K562 (cell line): ENCODE data around the gene CTBP2. TPM values are rescaled to one million over a fixed set of nuclear protein-coding genes. Genes with fewer than 3 reads are reported as not detected.

Experiments used
- ATF1 ChIP-seq, 2 experiments: fragments of 450-650 bp in 1 of 2; IDR thresholded peaks; 2 replicates each; pipeline ENCODE4 v1.6.1; 2016; ENCODE audit warnings: missing compliant biosample characterization in 1 of 2, missing genetic modification characterization in 1 of 2
- BACH1 ChIP-seq: fragments of 200-800 bp; sonication (Bioruptor generic); IDR thresholded peaks from 2 replicates; pipeline ENCODE4 v1.6.1; 2016; ENCODE audit warnings: missing genetic modification characterization, missing compliant biosample characterization
- CAMTA2 ChIP-seq: fragments of 250-450 bp; sonication (Bioruptor Pico); conservative IDR thresholded peaks from 2 replicates; pipeline ENCODE4 v1.5.1; 2022
- ESRRA ChIP-seq: fragments of 450-650 bp; IDR thresholded peaks from 2 replicates; pipeline ENCODE4 v1.6.1; 2014; ENCODE audit warnings: low read depth, mild to moderate bottlenecking, moderate library complexity, borderline replicate concordance
- L3MBTL2 ChIP-seq: fragments of 450-650 bp; IDR thresholded peaks from 2 replicates; pipeline ENCODE4 v1.6.1; 2016; ENCODE audit warnings: mild to moderate bottlenecking, moderate library complexity
- MAFK ChIP-seq: IDR thresholded peaks from 2 replicates; pipeline ENCODE4 v1.6.1; 2011; ENCODE audit warnings: low read length, improper control_type of control experiment
- NCOR1 ChIP-seq: fragments of 450-650 bp; IDR thresholded peaks from 2 replicates; pipeline ENCODE4 v1.6.1; 2016; ENCODE audit warnings: mild to moderate bottlenecking, moderate library complexity
- PHB ChIP-seq: fragments of 250-450 bp; sonication (Bioruptor Pico); IDR thresholded peaks from 2 replicates; pipeline ENCODE4 v1.5.0; 2021
- SIN3A ChIP-seq, 2 experiments: fragments of 150-350 bp in 1 of 2; IDR thresholded peaks; 2 replicates each; pipeline ENCODE4 v1.6.1; 2011 to 2016; ENCODE audit warnings: borderline replicate concordance in 2 of 2, low read depth in 2 of 2, low read length in 2 of 2, mild to moderate bottlenecking in 2 of 2, moderate library complexity in 2 of 2; ENCODE audit not compliant: control insufficient read depth in 1 of 2
- SREBF2 ChIP-seq: sonication (generic); formaldehyde crosslinking; IDR thresholded peaks from 2 replicates; pipeline ENCODE4 v1.4.0; 2020; ENCODE audit warnings: mild to moderate bottlenecking, missing genetic modification reagents
- ZNF696 ChIP-seq: fragments of 250-450 bp; sonication (Bioruptor Pico); conservative IDR thresholded peaks from 2 replicates; pipeline ENCODE4 v1.4.0; 2020; ENCODE audit warnings: mild to moderate bottlenecking, moderate library complexity
- polyA plus RNA-seq, 8 experiments: library from polyadenylated mRNA; depleted of rRNA in 4 of 8; stranded (reverse) in 5 of 8; unstranded in 3 of 8; fragments of >200 nt; fragmentation: Nextera tagmentation in 2 of 8; fragmentation: Illumina TruSeq in 1 of 8; extraction: Ambion mirVana in 2 of 8; extraction: Trizol in 1 of 8; gene quantifications; 2 replicates each; pipeline versions ENCODE4 v1.2.1 to v1.2.3, GENCODE V29; 2011 to 2014; ENCODE audit warnings: inconsistent platforms in 1 of 8, missing spikeins in 1 of 8
- total RNA-seq, 7 experiments: library from RNA; depleted of rRNA in 6 of 7; stranded (reverse); fragments of >200 nt in 6 of 7; fragmentation: Illumina TruSeq in 2 of 7; extraction: Trizol in 2 of 7; gene quantifications; 2 replicates each; pipeline versions ENCODE4 v1.2.1 to v1.2.3, GENCODE V29; 2011 to 2021; ENCODE audit warnings: low replicate concordance in 1 of 7
- TF ChIP-seq, protein P1 (sequence below): fragments of 250-450 bp; sonication (Bioruptor Pico); IDR thresholded peaks from 2 replicates; pipeline ENCODE4 v1.5.0; 2021; ENCODE audit warnings: mild to moderate bottlenecking, moderate library complexity
- TF ChIP-seq, protein P2 (sequence below): fragments of 450-650 bp; formaldehyde crosslinking; IDR thresholded peaks from 2 replicates; pipeline ENCODE4 v1.4.0; 2022; ENCODE audit warnings: missing genetic modification characterization
- TF ChIP-seq, protein P3 (sequence below): fragments of 200-800 bp; sonication (Bioruptor generic); IDR thresholded peaks from 2 replicates; pipeline ENCODE4 v1.6.1; 2017; ENCODE audit warnings: missing genetic modification characterization, missing compliant biosample characterization
- TF ChIP-seq, protein P4 (sequence below): sonication (generic); formaldehyde crosslinking; IDR thresholded peaks from 2 replicates; pipeline ENCODE4 v1.8.0; 2022; ENCODE audit warnings: missing genetic modification reagents, mild to moderate bottlenecking, moderate library complexity, borderline replicate concordance
- TF ChIP-seq, protein P5 (sequence below), 2 experiments: IDR thresholded peaks in 1 of 2; conservative IDR thresholded peaks in 1 of 2; 2 replicates each; pipeline ENCODE4 v1.6.1; 2016; ENCODE audit warnings: low read depth in 2 of 2, mild to moderate bottlenecking in 1 of 2, missing compliant biosample characterization in 1 of 2, missing genetic modification characterization in 1 of 2, moderate library complexity in 1 of 2

The CTBP2 gene
- total and polyA plus RNA-seq, 9 of the 15 experiments (the other 6 are each of a cell fraction or from before 2014, with no cell fraction given), result 1.3 to 8.8 (median 5.1) TPM

DNA sequence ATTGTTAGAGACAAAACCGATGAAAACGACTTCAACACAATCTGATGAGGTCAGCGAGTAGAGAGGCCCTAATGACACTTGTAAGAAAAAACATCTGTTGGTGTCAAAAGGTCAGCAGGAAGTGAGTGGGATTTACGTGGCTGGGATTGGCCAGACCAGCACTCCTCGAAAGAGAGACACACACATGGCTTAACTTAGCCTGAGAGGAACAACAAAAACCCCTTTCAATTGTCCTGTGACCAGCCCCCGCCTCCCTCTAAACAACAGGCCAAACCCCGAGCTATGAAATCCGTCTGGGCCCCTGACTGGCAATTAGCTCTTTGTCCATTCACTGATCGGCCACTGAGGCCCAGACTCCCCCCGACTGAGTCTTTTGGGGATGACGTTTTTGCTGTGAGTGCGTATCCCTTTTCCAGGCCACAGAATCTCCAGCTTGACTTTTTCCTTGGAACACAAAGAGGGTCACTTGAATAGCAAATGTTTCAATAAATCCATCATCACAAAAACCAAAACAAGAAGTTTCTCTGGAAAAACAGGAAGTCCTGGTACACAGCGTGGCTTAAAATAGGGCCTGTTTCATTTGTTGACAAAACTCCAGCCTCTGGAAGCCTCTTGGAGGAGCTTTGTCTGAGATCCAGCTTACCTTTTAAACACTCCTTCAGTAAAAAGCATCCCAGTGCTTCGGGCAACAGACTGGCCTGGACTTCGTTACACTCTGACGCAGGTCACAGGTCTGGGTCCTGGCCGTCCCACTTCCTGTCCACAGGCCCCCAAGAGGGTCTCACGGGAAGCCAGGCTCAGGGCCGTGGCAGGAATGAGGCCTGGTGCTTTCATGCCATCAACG, 103.0 kb downstream of the CTBP2 start (continued):
- no peak for TF ChIP-seq NCOR1
- peak; percentile 15; the same call in 1 of the 2 replicates for TF ChIP-seq L3MBTL2
- no peak for TF ChIP-seq SIN3A (IDR thresholded peaks at IDR 0.05; ENCODE audit: borderline replicate concordance in 2 of 2, control insufficient read depth in 1 of 2, low read depth in 2 of 2, low read length in 2 of 2)
- TF ChIP-seq ZNF696 (CRISPR knock-in tag), result no peak
- TF ChIP-seq, protein P1, sequence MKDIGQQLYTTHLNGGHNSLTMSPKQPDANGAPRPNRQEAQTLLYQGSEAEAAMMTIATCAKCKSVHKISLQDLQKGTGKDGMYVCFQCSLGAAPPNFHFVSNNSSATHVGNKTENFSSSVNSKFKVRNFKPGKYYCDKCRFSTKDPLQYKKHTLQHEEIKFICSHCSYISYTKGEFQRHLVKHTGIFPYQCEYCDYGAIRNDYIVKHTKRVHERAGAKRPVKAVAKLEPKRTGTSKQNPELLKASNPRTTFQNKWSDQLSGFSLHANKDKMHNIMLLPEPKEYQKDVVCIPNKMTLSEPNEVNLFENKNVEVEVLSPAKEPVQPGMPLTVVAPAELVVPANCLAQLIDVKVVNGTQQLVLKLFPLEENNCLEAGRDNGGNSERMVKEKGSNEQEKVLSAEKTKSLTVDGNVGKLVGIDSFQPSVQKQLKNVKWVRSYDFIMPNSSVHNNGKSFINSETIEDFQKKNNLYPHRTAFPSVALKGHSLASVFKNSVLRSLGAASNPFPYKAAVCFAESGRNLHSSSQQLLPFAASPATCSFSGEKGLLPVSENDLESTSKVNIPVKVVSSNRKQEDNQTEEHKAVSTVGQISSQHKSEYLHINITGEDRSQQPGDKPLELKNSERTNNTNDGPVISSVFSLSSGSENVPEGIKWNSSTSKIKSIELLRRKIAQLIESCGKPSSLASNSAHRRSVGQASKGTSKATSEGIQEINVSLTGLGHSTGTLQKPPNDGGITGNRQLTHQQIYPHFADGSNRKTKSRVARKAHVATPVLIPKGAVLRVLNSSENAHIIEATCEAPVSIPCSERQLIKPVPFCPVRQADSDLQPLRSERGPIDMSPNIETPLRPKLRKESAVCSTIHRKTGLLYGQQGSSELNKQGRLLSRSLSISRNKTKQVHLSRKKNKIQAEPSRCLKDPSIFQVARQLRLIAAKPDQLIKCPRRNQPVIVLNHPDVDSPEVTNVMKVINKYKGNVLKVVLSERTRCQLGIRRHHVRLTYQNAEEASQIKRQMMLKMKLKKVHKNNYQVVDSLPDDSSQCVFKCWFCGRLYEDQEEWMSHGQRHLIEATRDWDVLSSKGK (CRISPR knock-in tag), result no peak
- no peak for TF ChIP-seq CAMTA2 (CRISPR knock-in tag)
- TF ChIP-seq ESRRA, result no peak
- no peak for TF ChIP-seq ATF1 (CRISPR knock-in tag; IDR thresholded peaks at IDR 0.05)
- no peak for TF ChIP-seq ATF1 (tag; IDR thresholded peaks at IDR 0.05)
- no peak for TF ChIP-seq PHB (CRISPR knock-in tag)
- 0 out of 2 replicates have a peak, but pooled peaks have one; percentile 39 for TF ChIP-seq MAFK
- no peak for TF ChIP-seq BACH1
- TF ChIP-seq, protein P2, sequence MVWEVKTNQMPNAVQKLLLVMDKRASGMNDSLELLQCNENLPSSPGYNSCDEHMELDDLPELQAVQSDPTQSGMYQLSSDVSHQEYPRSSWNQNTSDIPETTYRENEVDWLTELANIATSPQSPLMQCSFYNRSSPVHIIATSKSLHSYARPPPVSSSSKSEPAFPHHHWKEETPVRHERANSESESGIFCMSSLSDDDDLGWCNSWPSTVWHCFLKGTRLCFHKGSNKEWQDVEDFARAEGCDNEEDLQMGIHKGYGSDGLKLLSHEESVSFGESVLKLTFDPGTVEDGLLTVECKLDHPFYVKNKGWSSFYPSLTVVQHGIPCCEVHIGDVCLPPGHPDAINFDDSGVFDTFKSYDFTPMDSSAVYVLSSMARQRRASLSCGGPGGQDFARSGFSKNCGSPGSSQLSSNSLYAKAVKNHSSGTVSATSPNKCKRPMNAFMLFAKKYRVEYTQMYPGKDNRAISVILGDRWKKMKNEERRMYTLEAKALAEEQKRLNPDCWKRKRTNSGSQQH (CRISPR knock-in tag), result no peak
- TF ChIP-seq, protein P3, sequence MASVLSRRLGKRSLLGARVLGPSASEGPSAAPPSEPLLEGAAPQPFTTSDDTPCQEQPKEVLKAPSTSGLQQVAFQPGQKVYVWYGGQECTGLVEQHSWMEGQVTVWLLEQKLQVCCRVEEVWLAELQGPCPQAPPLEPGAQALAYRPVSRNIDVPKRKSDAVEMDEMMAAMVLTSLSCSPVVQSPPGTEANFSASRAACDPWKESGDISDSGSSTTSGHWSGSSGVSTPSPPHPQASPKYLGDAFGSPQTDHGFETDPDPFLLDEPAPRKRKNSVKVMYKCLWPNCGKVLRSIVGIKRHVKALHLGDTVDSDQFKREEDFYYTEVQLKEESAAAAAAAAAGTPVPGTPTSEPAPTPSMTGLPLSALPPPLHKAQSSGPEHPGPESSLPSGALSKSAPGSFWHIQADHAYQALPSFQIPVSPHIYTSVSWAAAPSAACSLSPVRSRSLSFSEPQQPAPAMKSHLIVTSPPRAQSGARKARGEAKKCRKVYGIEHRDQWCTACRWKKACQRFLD (CRISPR knock-in tag), result no peak
- no peak for TF ChIP-seq SREBF2
- TF ChIP-seq, protein P4, sequence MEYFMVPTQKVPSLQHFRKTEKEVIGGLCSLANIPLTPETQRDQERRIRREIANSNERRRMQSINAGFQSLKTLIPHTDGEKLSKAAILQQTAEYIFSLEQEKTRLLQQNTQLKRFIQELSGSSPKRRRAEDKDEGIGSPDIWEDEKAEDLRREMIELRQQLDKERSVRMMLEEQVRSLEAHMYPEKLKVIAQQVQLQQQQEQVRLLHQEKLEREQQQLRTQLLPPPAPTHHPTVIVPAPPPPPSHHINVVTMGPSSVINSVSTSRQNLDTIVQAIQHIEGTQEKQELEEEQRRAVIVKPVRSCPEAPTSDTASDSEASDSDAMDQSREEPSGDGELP (CRISPR knock-in tag), result peak; percentile 47; the same call in 1 of the 2 replicates
- TF ChIP-seq, protein P5, sequence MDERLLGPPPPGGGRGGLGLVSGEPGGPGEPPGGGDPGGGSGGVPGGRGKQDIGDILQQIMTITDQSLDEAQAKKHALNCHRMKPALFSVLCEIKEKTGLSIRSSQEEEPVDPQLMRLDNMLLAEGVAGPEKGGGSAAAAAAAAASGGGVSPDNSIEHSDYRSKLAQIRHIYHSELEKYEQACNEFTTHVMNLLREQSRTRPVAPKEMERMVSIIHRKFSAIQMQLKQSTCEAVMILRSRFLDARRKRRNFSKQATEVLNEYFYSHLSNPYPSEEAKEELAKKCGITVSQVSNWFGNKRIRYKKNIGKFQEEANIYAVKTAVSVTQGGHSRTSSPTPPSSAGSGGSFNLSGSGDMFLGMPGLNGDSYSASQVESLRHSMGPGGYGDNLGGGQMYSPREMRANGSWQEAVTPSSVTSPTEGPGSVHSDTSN (CRISPR knock-in tag; IDR thresholded peaks at IDR 0.05; ENCODE audit: low read depth), result no peak
- TF ChIP-seq, protein P5 (tag; conservative IDR thresholded peaks at IDR 0.05; ENCODE audit: low read depth), result no peak
